Measurements from ENCODE around the gene FNDC3B.

DNA sequence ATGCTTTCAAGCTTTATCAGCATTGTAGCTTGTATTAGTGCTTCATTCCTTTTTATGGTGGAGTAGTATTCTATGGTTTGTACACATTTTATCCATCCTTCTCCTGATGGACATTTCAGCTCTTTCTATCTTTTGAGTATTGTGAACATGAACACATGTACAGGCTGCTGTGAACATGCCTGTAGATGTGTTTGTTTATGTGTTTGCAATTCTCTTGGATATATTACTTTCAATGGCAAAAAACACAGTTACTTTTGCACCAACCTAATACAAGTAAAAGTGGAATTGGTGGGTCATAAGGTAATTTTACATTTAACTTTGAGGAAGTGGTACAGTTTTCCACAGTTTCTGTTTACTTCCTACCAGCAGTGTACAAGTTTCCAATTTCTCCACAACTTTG is 180.4 kb downstream of the FNDC3B start:
- TF ChIP-seq, protein P1, sequence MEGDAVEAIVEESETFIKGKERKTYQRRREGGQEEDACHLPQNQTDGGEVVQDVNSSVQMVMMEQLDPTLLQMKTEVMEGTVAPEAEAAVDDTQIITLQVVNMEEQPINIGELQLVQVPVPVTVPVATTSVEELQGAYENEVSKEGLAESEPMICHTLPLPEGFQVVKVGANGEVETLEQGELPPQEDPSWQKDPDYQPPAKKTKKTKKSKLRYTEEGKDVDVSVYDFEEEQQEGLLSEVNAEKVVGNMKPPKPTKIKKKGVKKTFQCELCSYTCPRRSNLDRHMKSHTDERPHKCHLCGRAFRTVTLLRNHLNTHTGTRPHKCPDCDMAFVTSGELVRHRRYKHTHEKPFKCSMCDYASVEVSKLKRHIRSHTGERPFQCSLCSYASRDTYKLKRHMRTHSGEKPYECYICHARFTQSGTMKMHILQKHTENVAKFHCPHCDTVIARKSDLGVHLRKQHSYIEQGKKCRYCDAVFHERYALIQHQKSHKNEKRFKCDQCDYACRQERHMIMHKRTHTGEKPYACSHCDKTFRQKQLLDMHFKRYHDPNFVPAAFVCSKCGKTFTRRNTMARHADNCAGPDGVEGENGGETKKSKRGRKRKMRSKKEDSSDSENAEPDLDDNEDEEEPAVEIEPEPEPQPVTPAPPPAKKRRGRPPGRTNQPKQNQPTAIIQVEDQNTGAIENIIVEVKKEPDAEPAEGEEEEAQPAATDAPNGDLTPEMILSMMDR (IDR thresholded peaks at IDR 0.05) = no peak
- TF ChIP-seq POLR2AphosphoS5 (IDR thresholded peaks at IDR 0.05; ENCODE audit: insufficient read depth in 1 of 2, low read depth in 1 of 2) (no peak), POLR2A (IDR thresholded peaks at IDR 0.05) (no peak)

Data from vagina (tissue), 2 donors.